ENCODE results near the gene DPF3. TPM values are rescaled to one million over a fixed set of nuclear protein-coding genes. Genes with fewer than 3 reads are reported as not detected.
A peak's percentile ranks its signal among the peaks of the same experiment; 100 is the strongest.

DPF3 gene
- total and polyA plus RNA-seq, 9 of the 15 experiments (the other 6 are each of a cell fraction or from before 2014, with no cell fraction given) = 0.21 to 4.9 (median 1.2) TPM

- no peak overlapping the region; the same call in 1 of the 2 replicates for H3K4me2 ChIP-seq (ENCODE audit: insufficient read depth, low read length)
- intact Hi-C loops (cut with micrococcal nuclease) = no loop called here
- ATAC-seq = peak; percentile 51
- H3K4me1 ChIP-seq (replicated peaks in 1 of 2; ENCODE audit: control insufficient read depth in 2 of 2, insufficient read depth in 2 of 2, low read length in 2 of 2) = peaks cover 6 to 8% of the 10 kb centered on the region in 2 experiments; a peak in 4 of 5 replicates
- BruUV-seq (replicated peaks) = no TSS peak
- no peaks in the 10 kb centered on the region for H4K20me1 ChIP-seq (replicated peaks; ENCODE audit: control insufficient read depth, insufficient read depth, low read length)
- CTCF ChIA-PET (ENCODE audit: low intra/inter-chr PET ratio) = no interaction called here
- WGBS (ENCODE audit: insufficient coverage, low coverage, missing lambda C conversion rate) = 3% methylated on average over 16 of the region's 20 CpGs
- peaks cover 0 to 21% of the 10 kb centered on the region in 2 experiments; a peak in 3 of 5 replicates for H3K27me3 ChIP-seq (ENCODE audit: control insufficient read depth in 2 of 2, insufficient read depth in 2 of 2, low read length in 2 of 2)
- no peaks in the 10 kb centered on the region for H3K79me2 ChIP-seq (ENCODE audit: control insufficient read depth, insufficient read depth, low read length)
- no peaks in the 10 kb centered on the region for H3K9me3 ChIP-seq (replicated peaks; ENCODE audit: control insufficient read depth, insufficient read depth, low read depth, low read length)
- no peak for FAIRE-seq
- no peak overlapping the region for H3K27ac ChIP-seq (ENCODE audit: extremely low read depth, low read depth, low read length)
- no peak overlapping the region for H3K4me3 ChIP-seq
- DNase-seq (ENCODE audit: extremely low read depth in 1 of 4, low spot score in 3 of 4) = no peak
- H3K9me1 ChIP-seq (ENCODE audit: control insufficient read depth, insufficient read depth, low read length) = no peaks in the 10 kb centered on the region
- POLR2A ChIA-PET = interaction anchor here (1.1 kb wide), 1 partner anchor 15 kb away, joined by 3 read pairs; no protein-coding TSS in a partner anchor
- TF ChIP-seq MEF2D (tag; conservative IDR thresholded peaks at IDR 0.05; ENCODE audit: low read depth) (peak; percentile 87), MEF2A (IDR thresholded peaks at IDR 0.05; ENCODE audit: control insufficient read depth, low read depth, low read length) (peak; percentile 46; the same call in 1 of the 2 replicates), STAT5B (CRISPR knock-in tag; IDR thresholded peaks at IDR 0.05) (no peak), NRF1 (conservative IDR thresholded peaks at IDR 0.05 in 1 of 2, IDR thresholded peaks at IDR 0.05 in 1 of 2) (peak; percentile 79 to 80), ZNF239 (CRISPR knock-in tag; IDR thresholded peaks at IDR 0.05) (no peak)
- H2AFZ ChIP-seq (ENCODE audit: low read depth, low read length) = no peak overlapping the region
- no peaks in the 10 kb centered on the region for H3K36me3 ChIP-seq (ENCODE audit: control insufficient read depth, insufficient read depth, low read length)
- in situ Hi-C loops (cut with MboI) = no loop called here
- no peak overlapping the region; a peak in 1 of 4 replicates for H3K9ac ChIP-seq (ENCODE audit: insufficient read depth in 1 of 2, low read depth in 2 of 2, low read length in 2 of 2)
Observed at GRCh38 chr14:72617391-72618031, 276.4 kb downstream of the DPF3 start.

GRCh38 chr14:72616811-72617210 lies 277.1 kb downstream of the DPF3 start:
- ChIA-PET CTCF (ENCODE audit: low intra/inter-chr PET ratio) (no interaction called here), POLR2A (interaction anchor here (1.1 kb wide), 1 partner anchor 14 kb away, joined by 3 read pairs; no protein-coding TSS in a partner anchor)
- 5% methylated on average over 7 of the region's 7 CpGs for WGBS (ENCODE audit: insufficient coverage, low coverage, missing lambda C conversion rate)
- Histone ChIP-seq H3K36me3 (ENCODE audit: control insufficient read depth, insufficient read depth, low read length) (no peaks in the 10 kb centered on the region), H3K4me2 (ENCODE audit: insufficient read depth, low read length) (no peak overlapping the region), H4K20me1 (replicated peaks; ENCODE audit: control insufficient read depth, insufficient read depth, low read length) (no peaks in the 10 kb centered on the region), H3K4me1 (replicated peaks in 1 of 2; ENCODE audit: control insufficient read depth in 2 of 2, insufficient read depth in 2 of 2, low read length in 2 of 2) (peaks cover 6 to 8% of the 10 kb centered on the region in 2 experiments; a peak in 4 of 5 replicates), H3K9me1 (ENCODE audit: control insufficient read depth, insufficient read depth, low read length) (no peaks in the 10 kb centered on the region), H3K79me2 (ENCODE audit: control insufficient read depth, insufficient read depth, low read length) (no peaks in the 10 kb centered on the region), H3K4me3 (no peak overlapping the region), H3K9me3 (replicated peaks; ENCODE audit: control insufficient read depth, insufficient read depth, low read depth, low read length) (no peaks in the 10 kb centered on the region), H2AFZ (ENCODE audit: low read depth, low read length) (no peak overlapping the region), H3K27ac (ENCODE audit: extremely low read depth, low read depth, low read length) (no peak overlapping the region), H3K9ac (ENCODE audit: insufficient read depth in 1 of 2, low read depth in 2 of 2, low read length in 2 of 2) (no peak overlapping the region), H3K27me3 (ENCODE audit: control insufficient read depth in 2 of 2, insufficient read depth in 2 of 2, low read length in 2 of 2) (peaks cover 0 to 20% of the 10 kb centered on the region in 2 experiments; a peak in 3 of 5 replicates)
- FAIRE-seq (no peak), DNase-seq (ENCODE audit: extremely low read depth in 1 of 4, low spot score in 3 of 4) (no peak), ATAC-seq (no peak)
- no peak for TF ChIP-seq ZNF79 (CRISPR knock-in tag; IDR thresholded peaks at IDR 0.05; ENCODE audit: low read depth)
- no peak for TF ChIP-seq ZNF584 (CRISPR knock-in tag; IDR thresholded peaks at IDR 0.05; ENCODE audit: low read depth)
- no peak for TF ChIP-seq DPF2 (IDR thresholded peaks at IDR 0.05)
- TF ChIP-seq ZNF76 (CRISPR knock-in tag; IDR thresholded peaks at IDR 0.05; ENCODE audit: borderline replicate concordance) = no peak
- no peak for TF ChIP-seq ZZZ3 (IDR thresholded peaks at IDR 0.05)
- in situ Hi-C loops (cut with MboI) (no loop called here), intact Hi-C loops (cut with micrococcal nuclease) (no loop called here)
- no TSS peak for BruUV-seq (replicated peaks)

All from K562 (cell line).